HepG2 (cell line): ENCODE results near the gene C2. TPM values are rescaled to one million over a fixed set of nuclear protein-coding genes. Genes with fewer than 3 reads are reported as not detected.

Experiments used
- ATAC-seq: fragments of 200-7000 bp; cut with Tn5 transposase; 3 replicates; pipeline ENCODE4 v1.9.1; 2020; ENCODE audit warnings: mild to moderate bottlenecking, moderate library complexity
- BruUV-seq: library from RNA; stranded (reverse); fragments of 400-500 nt; replicated peaks from 2 replicates; lab custom pipeline; 2021; lab: Mats Ljungman, UMichigan
- CTCF ChIA-PET: fragments of 300-600 bp; formaldehyde crosslinking; extraction: SDS; loops from one replicate; lab custom pipeline; 2021; ENCODE audit warnings: low total read pairs, inconsistent platforms, low intra/inter-chr PET ratio; lab: Yijun Ruan, JAX
- POLR2A ChIA-PET: fragments of 350-600 bp; sonication (Branson Sonifier 250); formaldehyde crosslinking; loops from one replicate; lab custom pipeline; 2020; ENCODE audit warnings: antibody characterized with exemption, inconsistent platforms; lab: Yijun Ruan, JAX
- DNase-seq: peaks from one replicate; pipeline ENCODE4 v3.0.0-alpha.2; 2015; ENCODE audit warnings: low spot score
- FAIRE-seq: peaks from 3 replicates; lab custom pipeline; 2011; peaks lifted over from hg19 to GRCh38; lab: Jason Lieb, UNC
- H2AFZ ChIP-seq: one replicate; pipeline ENCODE4 v1.6.1; 2011; ENCODE audit warnings: low read length, inconsistent platforms
- H3K27ac ChIP-seq: fragments of 300-600 bp; 3 replicates; pipeline ENCODE4 v1.8.0; 2011; ENCODE audit warnings: mixed run types, mild to moderate bottlenecking, mixed read lengths, low read length, inconsistent platforms; ENCODE audit not compliant: insufficient read depth; ENCODE audit errors: extremely low read length
- H3K27me3 ChIP-seq, 2 experiments: fragments of 200-600 bp in 1 of 2; 2 replicates in 1 of 2; 3 replicates in 1 of 2; pipeline versions ENCODE4 v1.6.0 to v1.8.0; 2011; ENCODE audit warnings: low read length in 2 of 2, mild to moderate bottlenecking in 2 of 2, moderate library complexity in 2 of 2, inconsistent platforms in 1 of 2; ENCODE audit not compliant: insufficient read depth in 2 of 2, control insufficient read depth in 1 of 2
- H3K36me3 ChIP-seq, 2 experiments: fragments of 200-600 bp in 1 of 2; replicated peaks in 1 of 2; 2 replicates in 1 of 2; 3 replicates in 1 of 2; pipeline versions ENCODE4 v1.5.1 to v1.8.0; 2011; ENCODE audit warnings: low read length in 2 of 2, inconsistent platforms in 1 of 2; ENCODE audit not compliant: insufficient read depth in 2 of 2, control insufficient read depth in 1 of 2
- H3K4me1 ChIP-seq: 2 replicates; pipeline ENCODE4 v1.5.1; 2012; ENCODE audit warnings: low read length, inconsistent platforms; ENCODE audit not compliant: insufficient read depth
- H3K4me2 ChIP-seq: 2 replicates; pipeline ENCODE4 v1.6.0; 2011; ENCODE audit warnings: low read depth, low read length, inconsistent platforms
- H3K4me3 ChIP-seq, 3 experiments: fragments of 200-600 bp in 1 of 3; sonication (generic), shearing (Covaris generic) in 1 of 3; replicated peaks in 1 of 3; 2 replicates each; pipeline ENCODE4 v1.5.1; 2011 to 2016; ENCODE audit warnings: low read length in 3 of 3, inconsistent platforms in 2 of 3, low read depth in 2 of 3, mild to moderate bottlenecking in 2 of 3, control low read depth in 1 of 3, mixed read lengths in 1 of 3; ENCODE audit not compliant: insufficient read depth in 1 of 3
- H3K79me2 ChIP-seq: one replicate; pipeline ENCODE4 v1.6.1; 2011; ENCODE audit warnings: low read length, inconsistent platforms; ENCODE audit not compliant: insufficient read depth
- H3K9ac ChIP-seq: 2 replicates; pipeline ENCODE4 v1.6.0; 2011; ENCODE audit warnings: mild to moderate bottlenecking, low read depth, low read length, inconsistent platforms; ENCODE audit not compliant: insufficient read depth
- H3K9me3 ChIP-seq: 2 replicates; pipeline ENCODE4 v1.5.1; 2012; ENCODE audit warnings: mild to moderate bottlenecking, low read length
- H4K20me1 ChIP-seq: 2 replicates; pipeline ENCODE4 v1.6.0; 2011; ENCODE audit warnings: inconsistent platforms, mild to moderate bottlenecking, low read length, moderate library complexity; ENCODE audit not compliant: insufficient read depth
- HNRNPL ChIP-seq: fragments of 200-400 bp; formaldehyde crosslinking; IDR thresholded peaks from 2 replicates; pipeline ENCODE4 v1.6.1; 2017; ENCODE audit warnings: mild to moderate bottlenecking, low read depth, low read length
- IRF1 ChIP-seq: sonication (generic); formaldehyde crosslinking; IDR thresholded peaks from 2 replicates; pipeline ENCODE4 v1.4.0; 2020; ENCODE audit warnings: low read depth, mild to moderate bottlenecking, missing genetic modification reagents
- KDM6A ChIP-seq: IDR thresholded peaks from 2 replicates; pipeline ENCODE4 v1.6.1; 2016; ENCODE audit warnings: low read depth
- MBNL3 ChIP-seq: fragments of 250-450 bp; sonication (Bioruptor Pico); conservative IDR thresholded peaks from 2 replicates; pipeline ENCODE4 v1.8.0; 2022; ENCODE audit warnings: mild to moderate bottlenecking, inconsistent platforms
- MLLT10 ChIP-seq: sonication (generic); formaldehyde crosslinking; IDR thresholded peaks from 2 replicates; pipeline ENCODE4 v1.4.0; 2020; ENCODE audit warnings: missing genetic modification reagents
- MXD4 ChIP-seq: IDR thresholded peaks from 2 replicates; pipeline ENCODE4 v1.6.1; 2016; ENCODE audit warnings: mild to moderate bottlenecking, missing biosample characterization, missing genetic modification reagents
- RORA ChIP-seq: sonication (generic); formaldehyde crosslinking; IDR thresholded peaks from 2 replicates; pipeline ENCODE4 v1.5.0; 2020; ENCODE audit warnings: mild to moderate bottlenecking, missing genetic modification reagents, moderate library complexity
- TFDP1 ChIP-seq: IDR thresholded peaks from 2 replicates; pipeline ENCODE4 v1.6.1; 2016; ENCODE audit warnings: missing compliant biosample characterization, missing genetic modification reagents, borderline replicate concordance
- TOE1 ChIP-seq: sonication (generic); formaldehyde crosslinking; IDR thresholded peaks from 2 replicates; pipeline ENCODE4 v1.4.0; 2020; ENCODE audit warnings: mild to moderate bottlenecking, missing genetic modification reagents
- ZKSCAN5 ChIP-seq: sonication (generic); formaldehyde crosslinking; IDR thresholded peaks from 2 replicates; pipeline ENCODE4 v1.5.1; 2020; ENCODE audit warnings: mild to moderate bottlenecking, missing genetic modification reagents
- ZNF138 ChIP-seq: sonication (generic); formaldehyde crosslinking; IDR thresholded peaks from 2 replicates; pipeline ENCODE4 v1.5.0; 2020; ENCODE audit warnings: mild to moderate bottlenecking, low read depth, missing genetic modification reagents
- ZNF24 ChIP-seq: fragments of 450-650 bp; IDR thresholded peaks from 2 replicates; pipeline ENCODE4 v1.6.1; 2017; ENCODE audit warnings: antibody characterized with exemption, mild to moderate bottlenecking
- ZNF3 ChIP-seq: IDR thresholded peaks from 2 replicates; pipeline ENCODE4 v1.7.0; 2017; ENCODE audit warnings: inconsistent platforms
- ZNF329 ChIP-seq: sonication (generic); formaldehyde crosslinking; IDR thresholded peaks from 2 replicates; pipeline ENCODE4 v1.9.0; 2021; ENCODE audit warnings: low read depth, mild to moderate bottlenecking, missing genetic modification reagents
- ZNF577 ChIP-seq: sonication (generic); formaldehyde crosslinking; IDR thresholded peaks from 2 replicates; pipeline ENCODE4 v1.4.0; 2020; ENCODE audit warnings: mild to moderate bottlenecking, low read depth, missing genetic modification reagents, borderline replicate concordance
- ZNF770 ChIP-seq: sonication (generic); formaldehyde crosslinking; IDR thresholded peaks from 2 replicates; pipeline ENCODE4 v1.5.0; 2020; ENCODE audit warnings: mild to moderate bottlenecking, missing genetic modification reagents
- WGBS: methylation state at CpG from one replicate; pipeline ENCODE4 v1.1.6; 2017; ENCODE audit warnings: low lambda C conversion rate; 5-methylcytosine and 5-hydroxymethylcytosine counted together
- in situ Hi-C: cut with HindIII; loops from 2 replicates; pipeline ENCODE4 v1.10.0; 2017; ENCODE audit warnings: low pct_unique_long_range_greater_than_20kb; ENCODE audit not compliant: extremely low pct_ligation_motif_present
- intact Hi-C: fragments of 100-400 bp; cut with micrococcal nuclease; formaldehyde crosslinking; loops from one replicate; pipeline ENCODE4 v1.10.0; 2022; ENCODE audit not compliant: unreplicated experiment
- polyA plus RNA-seq, 8 experiments: library from polyadenylated mRNA; depleted of rRNA in 3 of 8; stranded (reverse) in 7 of 8; unstranded in 1 of 8; fragments of >200 nt; fragmentation: Illumina TruSeq in 4 of 8; extraction: Trizol in 4 of 8; gene quantifications; 2 replicates each; pipeline versions ENCODE4 v1.2.1 to v1.2.3, GENCODE V29; 2011 to 2016; ENCODE audit warnings: low read depth in 4 of 8, missing spikeins in 1 of 8, mixed read lengths in 1 of 8; ENCODE audit not compliant: insufficient read depth in 1 of 8
- total RNA-seq, 5 experiments: library from RNA; depleted of rRNA; stranded (reverse); fragments of >200 nt; fragmentation: Illumina TruSeq; extraction: Trizol; gene quantifications; 2 replicates each; pipeline ENCODE4 v1.2.3, GENCODE V29; 2016; ENCODE audit warnings: low read depth in 1 of 5
- TF ChIP-seq, protein P1 (sequence below): sonication (generic); formaldehyde crosslinking; IDR thresholded peaks from 2 replicates; pipeline ENCODE4 v1.5.1; 2020; ENCODE audit warnings: mild to moderate bottlenecking, missing genetic modification reagents, moderate library complexity
- TF ChIP-seq, protein P2 (sequence below): sonication (generic); formaldehyde crosslinking; IDR thresholded peaks from 2 replicates; pipeline ENCODE4 v1.4.0; 2020; ENCODE audit warnings: mild to moderate bottlenecking, low read depth, missing genetic modification reagents

The C2 gene
- total and polyA plus RNA-seq, 2 of the 13 experiments (the other 11 are each of a cell fraction or from before 2014, with no cell fraction given) = 165 to 307 TPM

DNA sequence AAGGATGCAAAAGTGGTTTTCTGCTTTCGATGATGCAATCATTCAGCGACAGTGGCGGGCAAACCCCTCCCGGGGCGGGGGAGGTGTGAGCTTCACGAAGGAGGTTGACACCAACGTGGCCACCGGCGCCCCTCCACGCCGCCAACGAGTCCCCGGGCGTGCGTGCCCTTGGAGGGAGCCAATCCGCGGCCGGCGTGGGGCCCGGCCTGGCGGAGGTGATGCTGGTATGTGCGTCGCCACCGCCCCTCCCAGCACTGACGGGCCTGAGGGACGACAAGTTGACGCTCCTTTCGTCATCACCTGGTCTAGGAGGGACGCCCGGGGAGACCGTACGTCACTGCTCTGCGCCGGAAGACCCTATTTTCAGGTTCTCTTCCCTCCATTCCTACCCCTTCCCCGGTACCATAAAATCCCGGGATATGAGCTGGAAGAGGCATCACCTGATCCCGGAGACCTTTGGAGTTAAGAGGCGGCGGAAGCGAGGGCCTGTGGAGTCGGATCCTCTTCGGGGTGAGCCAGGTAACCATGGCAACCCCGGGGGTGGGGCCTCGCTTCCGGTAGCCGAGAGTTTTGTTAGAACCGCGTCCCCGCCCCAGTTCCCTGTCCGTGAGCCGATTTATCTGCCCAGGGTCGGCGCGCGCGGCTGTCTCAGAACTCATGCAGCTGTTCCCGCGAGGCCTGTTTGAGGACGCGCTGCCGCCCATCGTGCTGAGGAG, 44.6 kb downstream of the C2 start, which contains the start of gene DXO:
DXO (minus strand) TSS at position 146 of the 716 bp plus-strand sequence. CDS start 463 bp downstream, outside the sequence.
- DNase-seq (peak; percentile 98), FAIRE-seq (peak; percentile 99), ATAC-seq (peak; percentile 86)
- no peak within 1 kb of the TSS for H2AFZ ChIP-seq
- peak within 1 kb of the TSS; percentile 73 to 94 (median 90) for H3K4me3 ChIP-seq
- peak within 1 kb of the TSS; percentile 99 for H3K4me2 ChIP-seq
- peaks cover 19 to 34% of the 10 kb centered on the region in 2 experiments for H3K36me3 ChIP-seq
- CTCF ChIA-PET = no interaction called here
- peaks cover 21% of the 10 kb centered on the region for H3K79me2 ChIP-seq
- H3K4me1 ChIP-seq = peaks cover 32% of the 10 kb centered on the region
- intact Hi-C loops (no loop called here), in situ Hi-C loops (no loop called here)
- H3K27me3 ChIP-seq = no peaks in the 10 kb centered on the region; a peak in 1 of 5 replicates
- peak within 1 kb of the TSS; percentile 86 for H3K27ac ChIP-seq
- H3K9me3 ChIP-seq = no peaks in the 10 kb centered on the region
- no TSS peak for BruUV-seq
- POLR2A ChIA-PET = interaction anchor here (0.8 to 6.1 kb wide), 17 partner anchors 8 to 320 kb away, joined by 3 to 142 read pairs (median 7); partner anchors contain the start of genes APOM, BAG6, C2 and CFB
- H4K20me1 ChIP-seq = no peaks in the 10 kb centered on the region
- H3K9ac ChIP-seq = peak within 1 kb of the TSS; percentile 88
- WGBS = 2% methylated on average over 23 of the region's 62 CpGs
- no peak; the same call in 1 of the 2 replicates for TF ChIP-seq TOE1 (CRISPR knock-in tag)
- no peak for TF ChIP-seq ZNF3 (CRISPR knock-in tag)
- TF ChIP-seq ZKSCAN5 (CRISPR knock-in tag) = peak; percentile 63; the same call in 1 of the 2 replicates
- TF ChIP-seq KDM6A (CRISPR knock-in tag) = no peak
- TF ChIP-seq RORA (CRISPR knock-in tag) = no peak
- no peak for TF ChIP-seq MBNL3
- no peak for TF ChIP-seq ZNF770 (CRISPR knock-in tag)
- 0 out of 2 replicates have a peak, but pooled peaks have one; percentile 13 for TF ChIP-seq ZNF24
- TF ChIP-seq IRF1 (CRISPR knock-in tag) = no peak
- TF ChIP-seq ZNF577 (CRISPR knock-in tag) = 0 out of 2 replicates have a peak, but pooled peaks have one; percentile 90
- TF ChIP-seq TFDP1 (CRISPR knock-in tag) = peak; percentile 82; the same call in 1 of the 2 replicates
- TF ChIP-seq, protein P1, sequence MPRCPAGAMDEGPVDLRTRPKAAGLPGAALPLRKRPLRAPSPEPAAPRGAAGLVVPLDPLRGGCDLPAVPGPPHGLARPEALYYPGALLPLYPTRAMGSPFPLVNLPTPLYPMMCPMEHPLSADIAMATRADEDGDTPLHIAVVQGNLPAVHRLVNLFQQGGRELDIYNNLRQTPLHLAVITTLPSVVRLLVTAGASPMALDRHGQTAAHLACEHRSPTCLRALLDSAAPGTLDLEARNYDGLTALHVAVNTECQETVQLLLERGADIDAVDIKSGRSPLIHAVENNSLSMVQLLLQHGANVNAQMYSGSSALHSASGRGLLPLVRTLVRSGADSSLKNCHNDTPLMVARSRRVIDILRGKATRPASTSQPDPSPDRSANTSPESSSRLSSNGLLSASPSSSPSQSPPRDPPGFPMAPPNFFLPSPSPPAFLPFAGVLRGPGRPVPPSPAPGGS (CRISPR knock-in tag) = peak; percentile 66
- TF ChIP-seq HNRNPL = peak; percentile 70; the same call in 1 of the 2 replicates
- no peak for TF ChIP-seq MLLT10 (CRISPR knock-in tag)
- no peak for TF ChIP-seq ZNF138 (CRISPR knock-in tag)
- TF ChIP-seq, protein P2, sequence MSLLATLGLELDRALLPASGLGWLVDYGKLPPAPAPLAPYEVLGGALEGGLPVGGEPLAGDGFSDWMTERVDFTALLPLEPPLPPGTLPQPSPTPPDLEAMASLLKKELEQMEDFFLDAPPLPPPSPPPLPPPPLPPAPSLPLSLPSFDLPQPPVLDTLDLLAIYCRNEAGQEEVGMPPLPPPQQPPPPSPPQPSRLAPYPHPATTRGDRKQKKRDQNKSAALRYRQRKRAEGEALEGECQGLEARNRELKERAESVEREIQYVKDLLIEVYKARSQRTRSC (CRISPR knock-in tag) = peak; percentile 80; the same call in 1 of the 2 replicates
- TF ChIP-seq MXD4 = peak; percentile 94
- peak; percentile 75 for TF ChIP-seq ZNF329 (CRISPR knock-in tag)
